B cell (primary cell): ENCODE measurements around the gene PMVK.

ENCODE experiments used
- EZH2 ChIP-seq: IDR thresholded peaks from 2 replicates; pipeline ENCODE4 v1.6.1; 2012; ENCODE audit warnings: borderline replicate concordance, low read depth, mild to moderate bottlenecking, moderate library complexity, low read length; ENCODE audit not compliant: insufficient read depth, poor library complexity, severe bottlenecking
- TF ChIP-seq, protein P1 (sequence below): fragments of 200-600 bp; IDR thresholded peaks from one replicate; pipeline ENCODE4 v1.8.0; 2022; ENCODE audit warnings: antibody characterized with exemption, mild to moderate bottlenecking

DNA sequence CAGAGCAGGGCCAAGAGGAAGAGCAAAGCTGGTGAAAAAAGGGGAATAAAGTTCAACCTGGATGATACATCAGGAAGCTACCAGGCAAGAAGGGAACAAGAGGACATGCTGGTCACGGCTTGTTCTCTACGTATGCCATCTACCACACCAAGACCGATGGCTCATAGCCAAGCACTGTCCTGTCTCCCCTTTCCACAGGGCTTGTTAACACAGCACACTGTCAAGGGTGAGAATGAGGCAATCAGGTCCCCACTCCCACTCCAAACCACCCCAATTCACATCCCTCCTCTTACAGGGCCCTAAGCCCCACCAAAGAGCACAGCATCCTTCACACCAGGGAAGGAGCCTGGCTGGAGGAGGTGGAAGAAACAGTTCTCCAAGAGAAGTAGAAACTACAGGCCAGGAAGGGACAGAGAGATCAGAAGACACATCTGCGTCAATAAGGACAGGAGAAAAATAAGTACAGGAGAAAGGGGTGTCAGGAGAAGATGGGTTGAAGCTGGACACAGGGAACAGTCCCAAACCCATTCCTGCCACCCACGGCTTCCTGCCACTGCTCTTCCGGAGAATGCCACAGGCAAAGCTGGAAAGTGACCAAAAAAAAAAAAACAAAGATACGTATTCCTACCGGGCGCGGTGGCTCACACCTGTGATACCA lies 35.0 kb upstream of the PMVK start:
- TF ChIP-seq, protein P1, sequence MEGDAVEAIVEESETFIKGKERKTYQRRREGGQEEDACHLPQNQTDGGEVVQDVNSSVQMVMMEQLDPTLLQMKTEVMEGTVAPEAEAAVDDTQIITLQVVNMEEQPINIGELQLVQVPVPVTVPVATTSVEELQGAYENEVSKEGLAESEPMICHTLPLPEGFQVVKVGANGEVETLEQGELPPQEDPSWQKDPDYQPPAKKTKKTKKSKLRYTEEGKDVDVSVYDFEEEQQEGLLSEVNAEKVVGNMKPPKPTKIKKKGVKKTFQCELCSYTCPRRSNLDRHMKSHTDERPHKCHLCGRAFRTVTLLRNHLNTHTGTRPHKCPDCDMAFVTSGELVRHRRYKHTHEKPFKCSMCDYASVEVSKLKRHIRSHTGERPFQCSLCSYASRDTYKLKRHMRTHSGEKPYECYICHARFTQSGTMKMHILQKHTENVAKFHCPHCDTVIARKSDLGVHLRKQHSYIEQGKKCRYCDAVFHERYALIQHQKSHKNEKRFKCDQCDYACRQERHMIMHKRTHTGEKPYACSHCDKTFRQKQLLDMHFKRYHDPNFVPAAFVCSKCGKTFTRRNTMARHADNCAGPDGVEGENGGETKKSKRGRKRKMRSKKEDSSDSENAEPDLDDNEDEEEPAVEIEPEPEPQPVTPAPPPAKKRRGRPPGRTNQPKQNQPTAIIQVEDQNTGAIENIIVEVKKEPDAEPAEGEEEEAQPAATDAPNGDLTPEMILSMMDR, result no peak
- no peak for TF ChIP-seq EZH2
